Peyer's patch (tissue), 4 donors: ENCODE results near the gene MYRIP. TPM values are rescaled to one million over a fixed set of nuclear protein-coding genes. Genes with fewer than 3 reads are reported as not detected.

Source experiments
- DNase-seq, 3 donors: peaks; one replicate each; pipeline ENCODE4 v3.0.0-alpha.2; 2017 to 2019
- H3K27ac ChIP-seq, 4 donors: fragments of 200-600 bp; sonication (generic); one replicate each; pipeline ENCODE4 v1.5.1; 2016 to 2019
- H3K27me3 ChIP-seq, 2 donors: fragments of 200-600 bp; sonication (generic); one replicate each; pipeline ENCODE4 v1.5.1; 2019
- H3K36me3 ChIP-seq, 3 donors: fragments of 200-600 bp; sonication (generic); one replicate each; pipeline ENCODE4 v1.5.1; 2016 to 2019
- H3K4me1 ChIP-seq, 4 donors: fragments of 200-600 bp; sonication (generic); one replicate each; pipeline ENCODE4 v1.5.1; 2016 to 2019
- H3K4me3 ChIP-seq, 4 donors: fragments of 200-600 bp; sonication (generic); 1 replicate in 3 of 4; 2 replicates in 1 of 4; pipeline ENCODE4 v1.5.1; 2016 to 2019; ENCODE audit warnings: mild to moderate bottlenecking in 1 of 4
- H3K9me3 ChIP-seq, 4 donors: fragments of 200-600 bp; sonication (generic); one replicate each; pipeline ENCODE4 v1.5.1; 2016 to 2019; ENCODE audit warnings: mild to moderate bottlenecking in 1 of 4
- POLR2A ChIP-seq, 2 donors: fragments of 450-650 bp; IDR thresholded peaks; one replicate each; pipeline ENCODE4 v1.5.1; 2017; ENCODE audit warnings: antibody characterized with exemption in 2 of 2, mild to moderate bottlenecking in 2 of 2, moderate library complexity in 2 of 2
- total RNA-seq, 4 donors: library from RNA; depleted of rRNA; stranded (reverse); fragments of >200 nt; gene quantifications; one replicate each; pipeline ENCODE4 v1.1.0, GENCODE V29; 2016
- TF ChIP-seq, protein P1 (sequence below), 6 experiments: fragments of 450-650 bp in 4 of 6; fragments of 200-600 bp in 2 of 6; sonication (generic) in 1 of 6; IDR thresholded peaks; one replicate each; pipeline ENCODE4 v1.5.1; 2017 to 2019; ENCODE audit warnings: antibody characterized with exemption in 6 of 6, mild to moderate bottlenecking in 3 of 6, moderate library complexity in 1 of 6

The MYRIP gene
- total RNA-seq, 4 donors from 2014 or later, result 6.0 to 12.4 (median 8.3) TPM

DNA sequence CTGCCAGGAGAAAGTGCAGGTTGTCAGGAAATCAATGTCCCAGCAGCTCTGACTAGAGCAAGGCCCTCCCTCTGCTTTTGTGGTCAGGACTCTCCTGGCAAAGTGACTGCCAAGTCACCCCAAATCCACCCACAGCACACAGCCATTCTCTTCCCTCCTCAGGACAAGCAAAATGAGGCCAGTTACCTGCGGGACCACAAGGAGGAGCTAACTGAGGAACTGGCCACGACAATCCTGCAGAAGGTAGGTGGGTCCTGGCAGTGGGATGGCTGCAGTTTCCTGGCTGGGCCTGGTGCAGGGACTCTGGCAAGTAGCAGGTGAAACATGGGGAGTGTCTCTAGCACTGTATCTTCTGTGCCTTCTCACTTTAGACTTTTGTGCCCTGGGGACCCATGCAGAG is 357.6 kb downstream of the MYRIP start:
- no peak for DNase-seq
- Histone ChIP-seq H3K4me1 (peaks cover 0 to 10% (median 0%) of the 10 kb centered on the region in 4 donors), H3K27me3 (no peaks in the 10 kb centered on the region), H3K9me3 (no peaks in the 10 kb centered on the region), H3K36me3 (no peaks in the 10 kb centered on the region), H3K27ac (no peak overlapping the region), H3K4me3 (no peak overlapping the region)
- TF ChIP-seq, protein P1, sequence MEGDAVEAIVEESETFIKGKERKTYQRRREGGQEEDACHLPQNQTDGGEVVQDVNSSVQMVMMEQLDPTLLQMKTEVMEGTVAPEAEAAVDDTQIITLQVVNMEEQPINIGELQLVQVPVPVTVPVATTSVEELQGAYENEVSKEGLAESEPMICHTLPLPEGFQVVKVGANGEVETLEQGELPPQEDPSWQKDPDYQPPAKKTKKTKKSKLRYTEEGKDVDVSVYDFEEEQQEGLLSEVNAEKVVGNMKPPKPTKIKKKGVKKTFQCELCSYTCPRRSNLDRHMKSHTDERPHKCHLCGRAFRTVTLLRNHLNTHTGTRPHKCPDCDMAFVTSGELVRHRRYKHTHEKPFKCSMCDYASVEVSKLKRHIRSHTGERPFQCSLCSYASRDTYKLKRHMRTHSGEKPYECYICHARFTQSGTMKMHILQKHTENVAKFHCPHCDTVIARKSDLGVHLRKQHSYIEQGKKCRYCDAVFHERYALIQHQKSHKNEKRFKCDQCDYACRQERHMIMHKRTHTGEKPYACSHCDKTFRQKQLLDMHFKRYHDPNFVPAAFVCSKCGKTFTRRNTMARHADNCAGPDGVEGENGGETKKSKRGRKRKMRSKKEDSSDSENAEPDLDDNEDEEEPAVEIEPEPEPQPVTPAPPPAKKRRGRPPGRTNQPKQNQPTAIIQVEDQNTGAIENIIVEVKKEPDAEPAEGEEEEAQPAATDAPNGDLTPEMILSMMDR (IDR thresholded peaks at IDR 0.05), result no peak
- no peak for TF ChIP-seq POLR2A (IDR thresholded peaks at IDR 0.05)

DNA sequence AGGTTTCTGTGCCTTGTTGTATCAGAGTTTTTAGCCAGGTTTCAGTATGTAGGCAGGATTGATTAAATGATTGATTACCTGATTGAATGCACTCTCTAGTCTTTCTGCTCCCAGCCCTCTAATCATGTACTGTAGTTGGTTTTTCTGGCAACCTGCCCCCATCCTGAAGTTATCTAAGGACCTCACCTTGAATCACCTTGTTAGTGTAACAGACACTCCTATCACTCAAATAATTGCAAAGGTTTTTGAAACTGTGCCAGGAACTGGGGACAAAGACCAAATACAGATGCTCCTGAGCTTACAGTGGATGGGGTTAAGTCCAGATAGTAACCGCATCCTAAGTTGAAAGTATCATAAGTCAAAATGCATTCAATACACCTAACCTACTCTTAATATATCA is 358.5 kb downstream of the MYRIP start:
- Histone ChIP-seq H3K4me3 (no peak overlapping the region), H3K9me3 (no peaks in the 10 kb centered on the region), H3K36me3 (no peaks in the 10 kb centered on the region), H3K27me3 (no peaks in the 10 kb centered on the region), H3K27ac (no peak overlapping the region), H3K4me1 (peaks cover 0 to 10% (median 0%) of the 10 kb centered on the region in 4 donors)
- TF ChIP-seq, protein P1 (IDR thresholded peaks at IDR 0.05), result no peak
- no peak for TF ChIP-seq POLR2A (IDR thresholded peaks at IDR 0.05)
- DNase-seq, result no peak

DNA sequence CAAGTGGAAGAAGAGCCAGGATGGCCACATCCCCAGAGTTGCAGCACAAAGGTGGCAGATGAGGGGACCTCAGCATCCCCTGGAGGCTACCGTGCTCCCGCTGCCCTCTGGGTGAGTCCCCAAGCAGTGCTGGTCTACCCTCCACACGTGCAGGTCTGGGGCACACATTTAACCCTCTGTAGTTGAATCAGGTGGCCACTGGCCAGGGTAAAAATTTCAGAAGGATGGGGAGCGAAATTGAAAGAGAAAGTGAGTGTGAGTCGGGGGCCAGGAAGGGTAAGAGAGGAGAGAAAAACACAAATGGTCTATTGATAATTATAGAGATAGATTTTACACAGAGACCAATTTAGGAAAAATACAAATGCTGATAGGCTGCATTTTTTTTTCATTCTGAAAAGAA is 360.6 kb downstream of the MYRIP start:
- Histone ChIP-seq H3K9me3 (no peaks in the 10 kb centered on the region), H3K27ac (no peak overlapping the region), H3K4me3 (no peak overlapping the region), H3K27me3 (no peaks in the 10 kb centered on the region), H3K36me3 (no peaks in the 10 kb centered on the region), H3K4me1 (peaks cover 0 to 10% (median 0%) of the 10 kb centered on the region in 4 donors)
- DNase-seq, result no peak
- TF ChIP-seq, protein P1 (IDR thresholded peaks at IDR 0.05), result no peak
- no peak for TF ChIP-seq POLR2A (IDR thresholded peaks at IDR 0.05)

DNA sequence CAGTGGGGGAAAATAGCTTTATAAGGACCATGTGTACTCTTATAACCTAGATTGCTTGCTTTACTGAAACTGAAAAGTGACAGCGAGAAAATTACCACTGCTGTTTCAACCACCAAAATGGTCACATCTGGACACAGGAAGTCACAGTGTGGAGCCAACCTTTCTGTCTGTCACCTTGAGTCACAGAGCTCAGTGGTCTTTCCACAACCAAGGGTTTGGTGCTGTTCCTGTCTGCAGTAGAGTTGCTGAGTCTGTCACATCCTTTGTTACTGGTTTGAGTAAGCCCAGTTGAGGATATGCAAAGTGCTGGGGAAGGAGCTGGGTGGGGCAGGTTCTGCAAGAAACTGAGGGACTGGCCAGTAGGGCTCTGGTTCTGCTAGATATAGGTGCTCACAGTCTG is 361.0 kb downstream of the MYRIP start:
- Histone ChIP-seq H3K4me3 (no peak overlapping the region), H3K4me1 (peaks cover 0 to 10% (median 0%) of the 10 kb centered on the region in 4 donors)
- TF ChIP-seq, protein P1 (IDR thresholded peaks at IDR 0.05), result no peak
- no peak for TF ChIP-seq POLR2A (IDR thresholded peaks at IDR 0.05)

DNA sequence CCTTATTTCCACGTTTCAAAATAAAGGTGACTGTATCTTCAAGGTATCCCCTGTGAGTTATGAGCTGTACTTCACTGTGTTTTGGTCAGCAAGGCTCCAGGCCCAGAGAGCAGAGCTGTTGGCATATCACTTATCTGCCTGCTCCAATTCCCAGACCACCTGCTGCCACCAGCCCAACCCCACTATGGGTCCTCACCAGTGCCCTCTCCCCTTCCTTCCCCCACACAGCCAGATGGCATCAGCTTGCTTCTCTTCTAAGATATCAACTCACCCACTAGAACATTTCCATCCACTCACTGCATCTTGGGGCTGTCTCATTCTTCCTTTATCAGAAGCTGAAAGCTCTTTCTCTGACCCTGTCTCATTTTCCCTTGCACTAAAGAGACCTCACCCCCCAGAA is 363.2 kb downstream of the MYRIP start:
- no peaks in the 10 kb centered on the region for H3K27me3 ChIP-seq
- TF ChIP-seq POLR2A (IDR thresholded peaks at IDR 0.05), result no peak
- TF ChIP-seq, protein P1 (IDR thresholded peaks at IDR 0.05), result no peak
- H3K36me3 ChIP-seq, result no peaks in the 10 kb centered on the region
- H3K4me1 ChIP-seq, result peaks cover 0 to 9% (median 0%) of the 10 kb centered on the region in 4 donors
- no peaks in the 10 kb centered on the region for H3K9me3 ChIP-seq
- no peak for DNase-seq
- no peak overlapping the region for H3K4me3 ChIP-seq
- no peak overlapping the region for H3K27ac ChIP-seq

More for the DNA sequence above, 361.0 kb downstream of the MYRIP start:
- DNase-seq, result no peak
- H3K27me3 ChIP-seq, result no peaks in the 10 kb centered on the region
- no peak overlapping the region for H3K27ac ChIP-seq
- no peaks in the 10 kb centered on the region for H3K9me3 ChIP-seq
- H3K36me3 ChIP-seq, result no peaks in the 10 kb centered on the region

DNA sequence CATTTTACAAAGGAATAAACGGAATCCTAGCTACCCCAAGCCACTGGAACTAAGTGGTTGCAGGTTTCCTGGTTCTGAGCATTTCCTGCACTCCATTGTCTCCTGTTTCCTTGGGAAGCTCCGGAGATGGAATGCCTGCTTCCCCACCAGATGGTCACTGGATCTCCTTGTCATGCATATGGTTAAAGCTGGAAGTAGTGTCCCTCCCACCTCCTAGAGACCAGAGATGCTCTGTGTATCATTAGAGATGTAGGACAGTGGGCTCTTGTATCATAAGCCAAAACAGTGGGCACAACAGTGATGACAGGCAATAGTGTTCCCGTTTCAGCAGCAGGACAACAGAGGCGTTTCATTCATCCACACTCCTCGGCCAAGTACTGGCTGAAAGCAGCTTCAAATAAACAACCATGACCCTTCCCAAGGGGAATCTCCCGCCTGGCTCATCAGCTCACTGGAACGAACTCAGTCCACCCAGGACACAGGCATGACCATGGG is 363.9 kb downstream of the MYRIP start:
- Histone ChIP-seq H3K4me1 (peaks cover 0 to 2% (median 0%) of the 10 kb centered on the region in 4 donors), H3K27me3 (no peaks in the 10 kb centered on the region), H3K4me3 (no peak overlapping the region), H3K36me3 (no peaks in the 10 kb centered on the region), H3K9me3 (no peaks in the 10 kb centered on the region), H3K27ac (no peak overlapping the region)
- DNase-seq, result no peak
- no peak for TF ChIP-seq POLR2A (IDR thresholded peaks at IDR 0.05)
- TF ChIP-seq, protein P1 (IDR thresholded peaks at IDR 0.05), result no peak
